WTC11 (cell line): Measurements from ENCODE around the gene TCP11.

Experiments used
- ATF1 ChIP-seq: sonication (generic); formaldehyde crosslinking; IDR thresholded peaks from 2 replicates; pipeline ENCODE4 v1.8.1; 2023; ENCODE audit warnings: mild to moderate bottlenecking, moderate library complexity, missing genetic modification reagents
- ATF2 ChIP-seq: sonication (generic); formaldehyde crosslinking; IDR thresholded peaks from 2 replicates; pipeline ENCODE4 v1.8.1; 2022; ENCODE audit warnings: low read depth, missing genetic modification reagents, borderline replicate concordance
- CREB1 ChIP-seq: sonication (generic); formaldehyde crosslinking; IDR thresholded peaks from 2 replicates; pipeline ENCODE4 v1.8.0; 2023; ENCODE audit warnings: mild to moderate bottlenecking, missing genetic modification reagents
- E2F1 ChIP-seq: sonication (generic); formaldehyde crosslinking; IDR thresholded peaks from 2 replicates; pipeline ENCODE4 v1.8.0; 2022; ENCODE audit warnings: mild to moderate bottlenecking, missing genetic modification reagents
- ESRRA ChIP-seq: sonication (generic); formaldehyde crosslinking; IDR thresholded peaks from 2 replicates; pipeline ENCODE4 v1.8.1; 2022; ENCODE audit warnings: mild to moderate bottlenecking, missing genetic modification reagents, borderline replicate concordance
- NFYB ChIP-seq: sonication (generic); formaldehyde crosslinking; conservative IDR thresholded peaks from 2 replicates; pipeline ENCODE4 v1.8.0; 2022; ENCODE audit warnings: low read depth, missing genetic modification reagents
- NR3C1 ChIP-seq: sonication (generic); formaldehyde crosslinking; conservative IDR thresholded peaks from 2 replicates; pipeline ENCODE4 v1.8.1; 2023; ENCODE audit warnings: low read depth, mild to moderate bottlenecking, missing genetic modification reagents
- SP1 ChIP-seq: sonication (generic); formaldehyde crosslinking; conservative IDR thresholded peaks from 2 replicates; pipeline ENCODE4 v1.8.1; 2022; ENCODE audit warnings: missing genetic modification reagents
- ZNF121 ChIP-seq: sonication (generic); formaldehyde crosslinking; IDR thresholded peaks from 2 replicates; pipeline ENCODE4 v1.8.0; 2023; ENCODE audit warnings: missing genetic modification reagents
- TF ChIP-seq, protein P1 (sequence below): fragments of 200-600 bp; IDR thresholded peaks from 2 replicates; pipeline ENCODE4 v1.8.0; 2022; ENCODE audit warnings: antibody characterized with exemption
- TF ChIP-seq, protein P2 (sequence below): sonication (generic); formaldehyde crosslinking; IDR thresholded peaks from 2 replicates; pipeline ENCODE4 v1.8.0; 2022; ENCODE audit warnings: mild to moderate bottlenecking, missing genetic modification reagents
- TF ChIP-seq, protein P3 (sequence below): sonication (generic); formaldehyde crosslinking; IDR thresholded peaks from 2 replicates; pipeline ENCODE4 v1.8.1; 2022; ENCODE audit warnings: missing genetic modification reagents, borderline replicate concordance
- TF ChIP-seq, protein P4 (sequence below): fragments of 250-450 bp; sonication (Bioruptor Pico); IDR thresholded peaks from 2 replicates; pipeline ENCODE4 v1.9.0; 2021; ENCODE audit warnings: mild to moderate bottlenecking
- TF ChIP-seq, protein P5 (sequence below): sonication (generic); formaldehyde crosslinking; IDR thresholded peaks from 2 replicates; pipeline ENCODE4 v1.8.0; 2022; ENCODE audit warnings: missing genetic modification reagents

- TF ChIP-seq, protein P1, sequence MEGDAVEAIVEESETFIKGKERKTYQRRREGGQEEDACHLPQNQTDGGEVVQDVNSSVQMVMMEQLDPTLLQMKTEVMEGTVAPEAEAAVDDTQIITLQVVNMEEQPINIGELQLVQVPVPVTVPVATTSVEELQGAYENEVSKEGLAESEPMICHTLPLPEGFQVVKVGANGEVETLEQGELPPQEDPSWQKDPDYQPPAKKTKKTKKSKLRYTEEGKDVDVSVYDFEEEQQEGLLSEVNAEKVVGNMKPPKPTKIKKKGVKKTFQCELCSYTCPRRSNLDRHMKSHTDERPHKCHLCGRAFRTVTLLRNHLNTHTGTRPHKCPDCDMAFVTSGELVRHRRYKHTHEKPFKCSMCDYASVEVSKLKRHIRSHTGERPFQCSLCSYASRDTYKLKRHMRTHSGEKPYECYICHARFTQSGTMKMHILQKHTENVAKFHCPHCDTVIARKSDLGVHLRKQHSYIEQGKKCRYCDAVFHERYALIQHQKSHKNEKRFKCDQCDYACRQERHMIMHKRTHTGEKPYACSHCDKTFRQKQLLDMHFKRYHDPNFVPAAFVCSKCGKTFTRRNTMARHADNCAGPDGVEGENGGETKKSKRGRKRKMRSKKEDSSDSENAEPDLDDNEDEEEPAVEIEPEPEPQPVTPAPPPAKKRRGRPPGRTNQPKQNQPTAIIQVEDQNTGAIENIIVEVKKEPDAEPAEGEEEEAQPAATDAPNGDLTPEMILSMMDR = no peak
- TF ChIP-seq ZNF121 (no peak), NFYB (CRISPR knock-in tag) (no peak), E2F1 (no peak), ATF1 (CRISPR knock-in tag) (no peak), SP1 (no peak), ESRRA (CRISPR knock-in tag) (no peak), CREB1 (no peak), NR3C1 (CRISPR knock-in tag) (no peak), ATF2 (CRISPR knock-in tag) (no peak)
- TF ChIP-seq, protein P2, sequence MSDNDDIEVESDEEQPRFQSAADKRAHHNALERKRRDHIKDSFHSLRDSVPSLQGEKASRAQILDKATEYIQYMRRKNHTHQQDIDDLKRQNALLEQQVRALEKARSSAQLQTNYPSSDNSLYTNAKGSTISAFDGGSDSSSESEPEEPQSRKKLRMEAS (CRISPR knock-in tag) = no peak
- TF ChIP-seq, protein P3, sequence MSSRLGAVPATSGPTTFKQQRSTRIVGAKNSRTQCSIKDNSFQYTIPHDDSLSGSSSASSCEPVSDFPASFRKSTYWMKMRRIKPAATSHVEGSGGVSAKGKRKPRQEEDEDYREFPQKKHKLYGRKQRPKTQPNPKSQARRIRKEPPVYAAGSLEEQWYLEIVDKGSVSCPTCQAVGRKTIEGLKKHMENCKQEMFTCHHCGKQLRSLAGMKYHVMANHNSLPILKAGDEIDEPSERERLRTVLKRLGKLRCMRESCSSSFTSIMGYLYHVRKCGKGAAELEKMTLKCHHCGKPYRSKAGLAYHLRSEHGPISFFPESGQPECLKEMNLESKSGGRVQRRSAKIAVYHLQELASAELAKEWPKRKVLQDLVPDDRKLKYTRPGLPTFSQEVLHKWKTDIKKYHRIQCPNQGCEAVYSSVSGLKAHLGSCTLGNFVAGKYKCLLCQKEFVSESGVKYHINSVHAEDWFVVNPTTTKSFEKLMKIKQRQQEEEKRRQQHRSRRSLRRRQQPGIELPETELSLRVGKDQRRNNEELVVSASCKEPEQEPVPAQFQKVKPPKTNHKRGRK = no peak
- TF ChIP-seq, protein P4, sequence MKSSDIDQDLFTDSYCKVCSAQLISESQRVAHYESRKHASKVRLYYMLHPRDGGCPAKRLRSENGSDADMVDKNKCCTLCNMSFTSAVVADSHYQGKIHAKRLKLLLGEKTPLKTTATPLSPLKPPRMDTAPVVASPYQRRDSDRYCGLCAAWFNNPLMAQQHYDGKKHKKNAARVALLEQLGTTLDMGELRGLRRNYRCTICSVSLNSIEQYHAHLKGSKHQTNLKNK (CRISPR knock-in tag) = no peak
- TF ChIP-seq, protein P5, sequence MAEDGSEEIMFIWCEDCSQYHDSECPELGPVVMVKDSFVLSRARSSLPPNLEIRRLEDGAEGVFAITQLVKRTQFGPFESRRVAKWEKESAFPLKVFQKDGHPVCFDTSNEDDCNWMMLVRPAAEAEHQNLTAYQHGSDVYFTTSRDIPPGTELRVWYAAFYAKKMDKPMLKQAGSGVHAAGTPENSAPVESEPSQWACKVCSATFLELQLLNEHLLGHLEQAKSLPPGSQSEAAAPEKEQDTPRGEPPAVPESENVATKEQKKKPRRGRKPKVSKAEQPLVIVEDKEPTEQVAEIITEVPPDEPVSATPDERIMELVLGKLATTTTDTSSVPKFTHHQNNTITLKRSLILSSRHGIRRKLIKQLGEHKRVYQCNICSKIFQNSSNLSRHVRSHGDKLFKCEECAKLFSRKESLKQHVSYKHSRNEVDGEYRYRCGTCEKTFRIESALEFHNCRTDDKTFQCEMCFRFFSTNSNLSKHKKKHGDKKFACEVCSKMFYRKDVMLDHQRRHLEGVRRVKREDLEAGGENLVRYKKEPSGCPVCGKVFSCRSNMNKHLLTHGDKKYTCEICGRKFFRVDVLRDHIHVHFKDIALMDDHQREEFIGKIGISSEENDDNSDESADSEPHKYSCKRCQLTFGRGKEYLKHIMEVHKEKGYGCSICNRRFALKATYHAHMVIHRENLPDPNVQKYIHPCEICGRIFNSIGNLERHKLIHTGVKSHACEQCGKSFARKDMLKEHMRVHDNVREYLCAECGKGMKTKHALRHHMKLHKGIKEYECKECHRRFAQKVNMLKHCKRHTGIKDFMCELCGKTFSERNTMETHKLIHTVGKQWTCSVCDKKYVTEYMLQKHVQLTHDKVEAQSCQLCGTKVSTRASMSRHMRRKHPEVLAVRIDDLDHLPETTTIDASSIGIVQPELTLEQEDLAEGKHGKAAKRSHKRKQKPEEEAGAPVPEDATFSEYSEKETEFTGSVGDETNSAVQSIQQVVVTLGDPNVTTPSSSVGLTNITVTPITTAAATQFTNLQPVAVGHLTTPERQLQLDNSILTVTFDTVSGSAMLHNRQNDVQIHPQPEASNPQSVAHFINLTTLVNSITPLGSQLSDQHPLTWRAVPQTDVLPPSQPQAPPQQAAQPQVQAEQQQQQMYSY (CRISPR knock-in tag) = no peak
Measured at GRCh38 chr6:35091346-35092083, 49.6 kb downstream of the TCP11 start.
